Measurements from ENCODE around the gene CDH10.

Gene CDH10

DNA sequence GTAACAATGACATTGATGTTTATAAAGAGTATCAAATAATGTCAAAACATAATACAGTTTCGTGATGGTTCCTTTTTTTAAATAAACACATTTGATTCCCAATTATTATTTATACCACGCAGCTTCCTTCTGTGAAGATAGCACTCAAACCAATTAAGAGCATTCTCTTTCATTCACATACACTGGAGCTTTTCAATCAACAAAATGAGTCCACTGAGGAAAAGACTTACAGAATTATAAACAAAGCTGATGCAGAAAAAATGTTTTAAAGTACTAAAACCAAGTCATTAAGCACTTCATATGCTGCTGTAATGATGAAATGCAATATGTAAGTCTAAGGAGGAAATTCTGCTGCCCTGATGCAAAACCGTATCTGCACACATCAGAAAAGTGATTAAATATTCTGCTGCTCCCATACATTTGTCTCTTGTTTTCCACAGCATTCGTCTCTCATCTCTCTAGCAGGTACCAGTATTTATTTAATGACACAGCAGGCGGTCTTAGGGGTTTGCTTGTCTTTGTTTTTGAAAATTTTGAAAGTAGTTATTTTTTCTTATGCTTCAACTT lies 147.1 kb downstream of the CDH10 start:
- Histone ChIP-seq H3K9me3 (ENCODE audit: insufficient read depth, low read depth, low read length) (no peaks in the 10 kb centered on the region), H3K9ac (ENCODE audit: low read depth, low read length, poor library complexity, severe bottlenecking) (no peak overlapping the region), H4K20me1 (ENCODE audit: insufficient read depth, low read length, poor library complexity, severe bottlenecking) (no peaks in the 10 kb centered on the region), H3K27me3 (ENCODE audit: insufficient read depth, low read length, poor library complexity, severe bottlenecking) (no peaks in the 10 kb centered on the region), H3K9me2 (replicated peaks; ENCODE audit: low read depth, low read length) (no peaks in the 10 kb centered on the region), H3K4me3 (ENCODE audit: low read length, poor library complexity, severe bottlenecking) (no peak overlapping the region), H3K79me2 (ENCODE audit: insufficient read depth, low read length) (no peaks in the 10 kb centered on the region), H3K4me2 (ENCODE audit: low read depth, low read length, poor library complexity, severe bottlenecking) (no peak overlapping the region), H3K36me3 (ENCODE audit: insufficient read depth, low read length) (no peaks in the 10 kb centered on the region), H3F3A (ENCODE audit: low read depth) (no peaks in the 10 kb centered on the region), H2AFZ (ENCODE audit: low read length) (no peak overlapping the region), H3K4me1 (ENCODE audit: insufficient read depth, low read length, poor library complexity, severe bottlenecking) (no peaks in the 10 kb centered on the region)
- TF ChIP-seq EZH2phosphoT487 (IDR thresholded peaks at IDR 0.05; ENCODE audit: borderline replicate concordance): no peak
- TF ChIP-seq, protein P1, sequence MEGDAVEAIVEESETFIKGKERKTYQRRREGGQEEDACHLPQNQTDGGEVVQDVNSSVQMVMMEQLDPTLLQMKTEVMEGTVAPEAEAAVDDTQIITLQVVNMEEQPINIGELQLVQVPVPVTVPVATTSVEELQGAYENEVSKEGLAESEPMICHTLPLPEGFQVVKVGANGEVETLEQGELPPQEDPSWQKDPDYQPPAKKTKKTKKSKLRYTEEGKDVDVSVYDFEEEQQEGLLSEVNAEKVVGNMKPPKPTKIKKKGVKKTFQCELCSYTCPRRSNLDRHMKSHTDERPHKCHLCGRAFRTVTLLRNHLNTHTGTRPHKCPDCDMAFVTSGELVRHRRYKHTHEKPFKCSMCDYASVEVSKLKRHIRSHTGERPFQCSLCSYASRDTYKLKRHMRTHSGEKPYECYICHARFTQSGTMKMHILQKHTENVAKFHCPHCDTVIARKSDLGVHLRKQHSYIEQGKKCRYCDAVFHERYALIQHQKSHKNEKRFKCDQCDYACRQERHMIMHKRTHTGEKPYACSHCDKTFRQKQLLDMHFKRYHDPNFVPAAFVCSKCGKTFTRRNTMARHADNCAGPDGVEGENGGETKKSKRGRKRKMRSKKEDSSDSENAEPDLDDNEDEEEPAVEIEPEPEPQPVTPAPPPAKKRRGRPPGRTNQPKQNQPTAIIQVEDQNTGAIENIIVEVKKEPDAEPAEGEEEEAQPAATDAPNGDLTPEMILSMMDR (conservative IDR thresholded peaks at IDR 0.05; ENCODE audit: low read length): no peak

DNA sequence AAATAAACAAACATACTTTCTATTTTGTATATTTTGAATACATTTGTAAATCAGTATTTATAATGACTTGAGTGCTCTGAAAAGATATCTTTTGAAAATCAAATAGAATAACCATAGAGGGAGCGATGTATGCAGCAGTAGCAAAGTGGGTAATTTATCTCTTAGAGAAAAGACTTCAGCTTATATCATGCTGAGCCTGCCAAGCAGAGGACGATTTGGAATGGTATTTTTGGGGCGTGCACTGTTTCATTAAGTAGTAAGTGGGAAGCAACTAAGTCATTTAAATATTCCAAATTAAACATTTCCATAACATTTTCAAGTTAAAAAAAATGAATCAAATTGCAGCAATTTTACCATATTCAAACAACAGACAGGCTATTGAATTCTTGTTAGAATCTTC lies 147.6 kb downstream of the CDH10 start:
- Histone ChIP-seq H3F3A (ENCODE audit: low read depth) (no peaks in the 10 kb centered on the region), H3K9me2 (replicated peaks; ENCODE audit: low read depth, low read length) (no peaks in the 10 kb centered on the region), H3K4me2 (ENCODE audit: low read depth, low read length, poor library complexity, severe bottlenecking) (no peak overlapping the region), H2AFZ (ENCODE audit: low read length) (no peak overlapping the region), H3K36me3 (ENCODE audit: insufficient read depth, low read length) (no peaks in the 10 kb centered on the region), H3K9ac (ENCODE audit: low read depth, low read length, poor library complexity, severe bottlenecking) (no peak overlapping the region), H3K79me2 (ENCODE audit: insufficient read depth, low read length) (no peaks in the 10 kb centered on the region), H3K4me1 (ENCODE audit: insufficient read depth, low read length, poor library complexity, severe bottlenecking) (no peaks in the 10 kb centered on the region), H3K9me3 (ENCODE audit: insufficient read depth, low read depth, low read length) (no peaks in the 10 kb centered on the region), H3K4me3 (ENCODE audit: low read length, poor library complexity, severe bottlenecking) (no peak overlapping the region), H4K20me1 (ENCODE audit: insufficient read depth, low read length, poor library complexity, severe bottlenecking) (no peaks in the 10 kb centered on the region), H3K27me3 (ENCODE audit: insufficient read depth, low read length, poor library complexity, severe bottlenecking) (no peaks in the 10 kb centered on the region)
- TF ChIP-seq, protein P1 (conservative IDR thresholded peaks at IDR 0.05; ENCODE audit: low read length): no peak
- no peak for TF ChIP-seq EZH2phosphoT487 (IDR thresholded peaks at IDR 0.05; ENCODE audit: borderline replicate concordance)

DNA sequence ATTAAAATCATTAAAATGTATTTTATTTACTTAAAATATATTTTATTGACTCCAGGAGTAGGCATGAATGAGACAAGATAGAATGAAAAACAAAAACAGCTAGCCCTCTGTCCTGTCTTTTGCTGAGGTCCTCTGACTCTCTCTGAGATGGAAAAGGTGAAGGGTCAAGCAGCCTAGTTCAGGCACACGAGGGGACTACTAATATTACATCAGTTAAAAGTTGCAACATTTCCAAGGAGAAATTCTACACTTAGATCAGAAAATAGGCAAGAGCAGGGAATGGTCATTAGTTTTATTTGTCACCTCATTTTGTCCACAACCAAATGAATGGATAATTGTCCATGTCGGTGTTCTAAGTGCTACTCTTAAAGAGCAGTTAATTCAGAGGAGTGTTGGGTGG lies 148.5 kb downstream of the CDH10 start:
- Histone ChIP-seq H3K79me2 (ENCODE audit: insufficient read depth, low read length) (no peaks in the 10 kb centered on the region), H3K9me2 (replicated peaks; ENCODE audit: low read depth, low read length) (no peaks in the 10 kb centered on the region), H2AFZ (ENCODE audit: low read length) (no peak overlapping the region), H3K4me1 (ENCODE audit: insufficient read depth, low read length, poor library complexity, severe bottlenecking) (no peaks in the 10 kb centered on the region), H3K4me3 (ENCODE audit: low read length, poor library complexity, severe bottlenecking) (no peak overlapping the region), H3K36me3 (ENCODE audit: insufficient read depth, low read length) (no peaks in the 10 kb centered on the region), H3K4me2 (ENCODE audit: low read depth, low read length, poor library complexity, severe bottlenecking) (no peak overlapping the region), H4K20me1 (ENCODE audit: insufficient read depth, low read length, poor library complexity, severe bottlenecking) (no peaks in the 10 kb centered on the region), H3F3A (ENCODE audit: low read depth) (no peaks in the 10 kb centered on the region), H3K9me3 (ENCODE audit: insufficient read depth, low read depth, low read length) (no peaks in the 10 kb centered on the region), H3K9ac (ENCODE audit: low read depth, low read length, poor library complexity, severe bottlenecking) (no peak overlapping the region), H3K27me3 (ENCODE audit: insufficient read depth, low read length, poor library complexity, severe bottlenecking) (no peaks in the 10 kb centered on the region)
- TF ChIP-seq EZH2phosphoT487 (IDR thresholded peaks at IDR 0.05; ENCODE audit: borderline replicate concordance): no peak
- TF ChIP-seq, protein P1 (conservative IDR thresholded peaks at IDR 0.05; ENCODE audit: low read length): no peak
